ENCODE measurements around the gene ZDHHC12. TPM values are rescaled to one million over a fixed set of nuclear protein-coding genes. Genes with fewer than 3 reads are reported as not detected.
A peak's percentile ranks its signal among the peaks of the same experiment; 100 is the strongest.

Gene ZDHHC12
- total RNA-seq, 3 donors from 2014 or later (not counting 1 experiment from before 2014, with no cell fraction given), result 26.1 to 37.1 (median 28.6) TPM

DNA sequence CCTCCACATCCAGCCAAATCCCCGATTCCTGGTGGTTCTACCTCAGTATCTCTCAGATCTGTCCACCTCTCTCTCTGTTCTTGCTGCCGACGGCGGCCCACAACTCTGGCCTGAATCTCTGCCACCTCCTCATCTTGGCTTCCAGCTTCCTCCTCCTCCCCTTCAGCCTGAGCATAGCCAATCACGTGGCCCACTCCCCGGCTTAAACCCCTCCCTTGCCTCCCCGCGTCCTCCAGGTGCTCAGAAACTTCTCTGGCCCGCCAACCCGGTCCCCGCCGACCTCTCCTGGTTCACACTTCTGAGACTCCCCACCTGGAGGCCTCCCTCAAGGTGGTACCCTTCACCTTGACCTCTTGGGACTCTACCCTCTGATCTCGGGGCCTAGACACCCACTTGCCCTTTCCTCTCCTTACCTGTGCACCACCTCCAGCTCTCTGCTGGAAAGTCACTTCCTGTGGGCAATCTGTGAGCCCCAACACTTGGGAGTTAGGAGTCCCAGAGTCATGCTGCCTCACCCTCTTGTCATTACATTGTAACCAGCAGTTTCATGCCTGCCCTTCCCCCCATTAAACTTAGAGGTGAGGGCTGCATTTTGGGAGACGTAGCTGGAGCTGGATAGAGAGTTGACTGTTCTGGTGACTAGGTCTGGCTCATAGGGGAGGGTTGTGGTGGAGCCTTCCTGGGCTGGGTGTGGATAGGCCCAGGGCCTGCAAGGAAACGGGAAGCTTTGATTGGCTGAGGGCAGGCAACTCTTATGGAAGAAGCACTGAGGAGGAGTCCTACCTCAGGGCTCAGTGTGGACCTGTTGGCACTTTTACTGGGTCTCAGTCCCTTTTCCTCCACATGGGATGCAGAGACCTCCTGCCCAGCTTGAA lies 39.4 kb downstream of the ZDHHC12 start:
- H3K4me1 Mint-ChIP-seq, result peaks cover 44 to 51% of the 10 kb centered on the region in 2 donors
- ATAC-seq, result peak; percentile 37 to 42 (median 39)
- H3K9me3 Mint-ChIP-seq, result no peaks in the 10 kb centered on the region
- peak overlapping the region; percentile 96 to 99 for H3K27ac Mint-ChIP-seq
- peaks cover 64% of the 10 kb centered on the region for H3K4me1 ChIP-seq (ENCODE audit: control insufficient read depth, insufficient read depth, low read length)
- H3K4me3 ChIP-seq (ENCODE audit: low read length), result peak overlapping the region; percentile 80
- peak overlapping the region; percentile 94 for H3K4me3 Mint-ChIP-seq
- no peaks in the 10 kb centered on the region for H3K36me3 Mint-ChIP-seq
- TF ChIP-seq, protein P1, sequence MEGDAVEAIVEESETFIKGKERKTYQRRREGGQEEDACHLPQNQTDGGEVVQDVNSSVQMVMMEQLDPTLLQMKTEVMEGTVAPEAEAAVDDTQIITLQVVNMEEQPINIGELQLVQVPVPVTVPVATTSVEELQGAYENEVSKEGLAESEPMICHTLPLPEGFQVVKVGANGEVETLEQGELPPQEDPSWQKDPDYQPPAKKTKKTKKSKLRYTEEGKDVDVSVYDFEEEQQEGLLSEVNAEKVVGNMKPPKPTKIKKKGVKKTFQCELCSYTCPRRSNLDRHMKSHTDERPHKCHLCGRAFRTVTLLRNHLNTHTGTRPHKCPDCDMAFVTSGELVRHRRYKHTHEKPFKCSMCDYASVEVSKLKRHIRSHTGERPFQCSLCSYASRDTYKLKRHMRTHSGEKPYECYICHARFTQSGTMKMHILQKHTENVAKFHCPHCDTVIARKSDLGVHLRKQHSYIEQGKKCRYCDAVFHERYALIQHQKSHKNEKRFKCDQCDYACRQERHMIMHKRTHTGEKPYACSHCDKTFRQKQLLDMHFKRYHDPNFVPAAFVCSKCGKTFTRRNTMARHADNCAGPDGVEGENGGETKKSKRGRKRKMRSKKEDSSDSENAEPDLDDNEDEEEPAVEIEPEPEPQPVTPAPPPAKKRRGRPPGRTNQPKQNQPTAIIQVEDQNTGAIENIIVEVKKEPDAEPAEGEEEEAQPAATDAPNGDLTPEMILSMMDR (IDR thresholded peaks at IDR 0.05), result no peak
- 3% methylated on average over 15 of the region's 15 CpGs for WGBS (ENCODE audit: insufficient coverage)
- intact Hi-C loops (cut with micrococcal nuclease), result no loop called here
- DNase-seq, result peak; percentile 61 to 85
- H3K27ac ChIP-seq (ENCODE audit: low read length), result peak overlapping the region; percentile 92
- no peaks in the 10 kb centered on the region for H3K9me3 ChIP-seq (ENCODE audit: control insufficient read depth, insufficient read depth, low read length)
- H3K27me3 ChIP-seq (ENCODE audit: control insufficient read depth, insufficient read depth, low read length), result no peaks in the 10 kb centered on the region
- no peaks in the 10 kb centered on the region for H3K27me3 Mint-ChIP-seq (ENCODE audit: low read depth in 2 of 2)
- H3K36me3 ChIP-seq (ENCODE audit: control insufficient read depth, insufficient read depth, low read length), result no peaks in the 10 kb centered on the region

DNA sequence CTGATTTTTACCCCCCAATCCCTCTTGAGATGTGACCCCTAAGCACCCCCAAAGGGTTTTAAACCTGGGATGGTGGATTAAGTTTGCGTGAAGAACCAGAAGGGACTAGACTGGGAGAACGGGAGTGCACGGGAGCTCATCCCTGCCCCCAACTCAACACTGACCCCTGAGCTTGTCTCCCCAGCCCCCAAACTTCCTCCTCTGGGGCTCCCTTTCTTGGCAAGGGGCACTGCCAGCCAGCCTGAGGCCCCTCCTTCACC lies 39.9 kb downstream of the ZDHHC12 start:
- intact Hi-C loops (cut with micrococcal nuclease), result no loop called here
- H3K9me3 Mint-ChIP-seq, result no peaks in the 10 kb centered on the region
- ATAC-seq (no peak), DNase-seq (no peak)
- TF ChIP-seq, protein P1 (IDR thresholded peaks at IDR 0.05), result no peak
- no peaks in the 10 kb centered on the region for H3K36me3 Mint-ChIP-seq
- peak overlapping the region; percentile 92 for H3K27ac ChIP-seq (ENCODE audit: low read length)
- WGBS (ENCODE audit: insufficient coverage), result 0% methylated on average over 2 of the region's 3 CpGs
- no peaks in the 10 kb centered on the region for H3K36me3 ChIP-seq (ENCODE audit: control insufficient read depth, insufficient read depth, low read length)
- H3K27me3 ChIP-seq (ENCODE audit: control insufficient read depth, insufficient read depth, low read length), result no peaks in the 10 kb centered on the region
- H3K27me3 Mint-ChIP-seq (ENCODE audit: low read depth in 2 of 2), result no peaks in the 10 kb centered on the region
- peak overlapping the region; percentile 96 to 99 for H3K27ac Mint-ChIP-seq
- H3K4me3 Mint-ChIP-seq, result peak overlapping the region; percentile 94
- H3K4me1 ChIP-seq (ENCODE audit: control insufficient read depth, insufficient read depth, low read length), result peaks cover 64% of the 10 kb centered on the region
- H3K4me3 ChIP-seq (ENCODE audit: low read length), result peak overlapping the region; percentile 80
- H3K4me1 Mint-ChIP-seq, result peaks cover 44 to 51% of the 10 kb centered on the region in 2 donors
- no peaks in the 10 kb centered on the region for H3K9me3 ChIP-seq (ENCODE audit: control insufficient read depth, insufficient read depth, low read length)

DNA sequence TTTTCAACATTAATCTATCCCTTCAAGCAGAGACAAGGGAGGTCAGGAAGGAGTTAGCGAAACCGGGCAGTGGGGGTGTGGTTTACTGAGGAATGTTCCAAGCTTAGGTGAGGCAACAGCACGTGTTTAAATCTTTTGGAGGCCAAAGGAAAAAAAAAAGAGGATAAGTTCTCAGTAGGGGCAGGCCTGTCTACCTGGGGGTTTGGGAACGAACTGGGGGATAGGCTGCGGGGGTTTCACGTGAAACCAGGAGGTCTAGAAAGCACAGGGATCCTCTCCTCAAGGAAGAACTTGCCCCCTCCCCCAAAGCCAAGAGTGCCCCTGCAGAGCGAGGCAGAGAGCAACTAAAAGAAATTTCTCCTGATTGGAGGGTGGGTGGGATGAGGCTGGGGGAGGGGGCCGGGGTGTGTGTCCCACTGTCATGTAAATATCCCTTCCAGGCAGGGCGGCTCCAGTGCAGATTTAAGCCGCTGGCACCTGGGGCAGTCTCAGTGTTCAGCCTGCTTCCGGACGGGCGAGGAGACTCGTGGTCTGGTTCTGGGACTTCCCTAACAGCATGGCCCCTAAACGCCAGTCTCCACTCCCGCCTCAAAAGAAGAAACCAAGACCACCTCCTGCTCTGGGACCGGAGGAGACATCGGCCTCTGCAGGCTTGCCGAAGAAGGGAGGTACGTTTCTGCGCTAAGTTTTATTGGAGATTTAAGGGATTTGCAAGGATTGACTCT lies 40.4 kb downstream of the ZDHHC12 start:
- peak overlapping the region; percentile 94 for H3K4me3 Mint-ChIP-seq

More for the DNA sequence above, 40.4 kb downstream of the ZDHHC12 start:
- no peaks in the 10 kb centered on the region for H3K27me3 Mint-ChIP-seq (ENCODE audit: low read depth in 2 of 2)
- Histone ChIP-seq H3K4me1 (ENCODE audit: control insufficient read depth, insufficient read depth, low read length) (peaks cover 62% of the 10 kb centered on the region), H3K27me3 (ENCODE audit: control insufficient read depth, insufficient read depth, low read length) (no peaks in the 10 kb centered on the region), H3K27ac (ENCODE audit: low read length) (peak overlapping the region; percentile 92), H3K9me3 (ENCODE audit: control insufficient read depth, insufficient read depth, low read length) (no peaks in the 10 kb centered on the region), H3K36me3 (ENCODE audit: control insufficient read depth, insufficient read depth, low read length) (no peaks in the 10 kb centered on the region), H3K4me3 (ENCODE audit: low read length) (peak overlapping the region; percentile 80)
- H3K9me3 Mint-ChIP-seq, result no peaks in the 10 kb centered on the region
- TF ChIP-seq, protein P1 (IDR thresholded peaks at IDR 0.05), result no peak
- peak overlapping the region; percentile 96 to 99 for H3K27ac Mint-ChIP-seq
- ATAC-seq (peak; percentile 48 to 66 (median 64)), DNase-seq (peak; percentile 53 to 63)
- WGBS (ENCODE audit: insufficient coverage), result 2% methylated on average over 17 of the region's 21 CpGs
- intact Hi-C loops (cut with micrococcal nuclease), result no loop called here
- no peaks in the 10 kb centered on the region for H3K36me3 Mint-ChIP-seq
- peaks cover 42 to 51% of the 10 kb centered on the region in 2 donors for H3K4me1 Mint-ChIP-seq
